ENCODE data around the gene OR51A4.
"Not testable (repeated sequence)": the region's sequence is repeated elsewhere in the genome, so short reads cannot be mapped to it uniquely, and the experiment has no call there.

OR51A4 gene, protein sequence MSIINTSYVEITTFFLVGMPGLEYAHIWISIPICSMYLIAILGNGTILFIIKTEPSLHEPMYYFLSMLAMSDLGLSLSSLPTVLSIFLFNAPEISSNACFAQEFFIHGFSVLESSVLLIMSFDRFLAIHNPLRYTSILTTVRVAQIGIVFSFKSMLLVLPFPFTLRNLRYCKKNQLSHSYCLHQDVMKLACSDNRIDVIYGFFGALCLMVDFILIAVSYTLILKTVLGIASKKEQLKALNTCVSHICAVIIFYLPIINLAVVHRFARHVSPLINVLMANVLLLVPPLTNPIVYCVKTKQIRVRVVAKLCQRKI

GRCh38 chr11:4947505-4947904 lies at the start of gene OR51A4:
TSS of gene OR51A4 (minus strand) at chr11:4947605. CDS start at chr11:4947100, 505 bp downstream.
- DNase-seq (ENCODE audit: low read depth): no peak

DNA sequence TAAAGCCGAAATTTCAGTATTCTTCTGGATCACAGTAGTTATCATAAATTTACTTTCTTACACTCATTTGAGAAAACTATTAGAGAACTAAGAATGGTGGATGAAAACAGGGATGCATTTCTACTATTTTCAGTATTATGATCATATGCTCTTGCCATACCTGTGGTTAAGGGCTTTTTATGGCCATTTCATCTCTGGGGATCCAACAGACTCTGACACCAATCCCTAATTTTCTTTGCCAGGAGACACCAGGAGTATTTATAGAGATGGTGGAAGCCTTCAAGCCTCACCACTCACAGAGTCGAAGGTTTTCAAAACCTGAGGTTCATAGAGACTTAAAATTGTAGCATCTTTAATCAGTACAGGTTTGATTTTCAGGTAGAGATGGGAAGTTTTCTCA lies 47.1 kb upstream of the OR51A4 start, which contains the start of gene OR51L1:
Gene OR51L1, plus strand, starts transcription at position 301 of the 400 bp plus-strand sequence. CDS start 4,132 bp downstream, outside the sequence.
- DNase-seq (ENCODE audit: low read depth): no peak

DNA sequence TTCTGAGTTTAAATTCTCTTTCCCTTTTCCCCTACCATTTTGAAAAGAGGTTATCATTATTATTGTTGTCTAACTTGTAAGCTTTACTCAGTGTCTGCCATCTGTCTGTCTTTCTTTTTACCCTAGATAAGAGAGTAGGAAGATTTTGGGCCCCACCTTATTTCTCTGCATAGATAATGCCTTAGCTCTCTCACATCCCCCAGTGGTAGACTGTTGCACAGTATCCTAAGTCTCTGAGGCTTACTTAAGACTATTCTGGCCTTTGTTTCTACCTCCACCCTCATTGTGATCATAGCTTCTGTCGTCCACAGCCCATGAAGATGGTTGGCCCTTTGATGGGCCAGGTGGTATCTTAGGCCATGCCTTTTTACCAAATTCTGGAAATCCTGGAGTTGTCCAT lies 43.7 kb upstream of the OR51A4 start:
- no peak for DNase-seq (ENCODE audit: low read depth)

- DNase-seq (ENCODE audit: low read depth): no peak
Observed at GRCh38 chr11:4983841-4984240, 36.4 kb upstream of the OR51A4 start.

DNA sequence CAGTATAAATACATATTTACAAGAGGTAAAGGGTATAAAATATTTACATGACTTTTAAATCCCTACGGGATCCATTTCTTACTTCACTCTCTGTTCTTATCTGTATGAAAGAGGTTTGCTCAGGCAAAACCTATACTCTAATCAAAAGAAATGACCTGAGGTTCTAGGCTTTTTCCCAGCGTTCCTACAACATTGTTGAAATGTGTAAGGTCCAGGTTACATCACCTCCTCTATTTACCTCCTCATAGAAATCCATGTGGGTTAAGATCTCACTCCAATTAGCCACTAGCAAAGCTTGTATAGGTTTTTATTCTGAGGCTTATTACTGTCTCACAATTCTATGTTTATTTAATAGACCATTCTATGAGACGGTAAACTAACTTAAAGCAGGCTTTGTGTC lies 35.3 kb upstream of the OR51A4 start:
- DNase-seq (ENCODE audit: low read depth): no peak

- DNase-seq (ENCODE audit: low read depth): no peak
Observed at GRCh38 chr11:4979036-4979435, 31.6 kb upstream of the OR51A4 start.

DNA sequence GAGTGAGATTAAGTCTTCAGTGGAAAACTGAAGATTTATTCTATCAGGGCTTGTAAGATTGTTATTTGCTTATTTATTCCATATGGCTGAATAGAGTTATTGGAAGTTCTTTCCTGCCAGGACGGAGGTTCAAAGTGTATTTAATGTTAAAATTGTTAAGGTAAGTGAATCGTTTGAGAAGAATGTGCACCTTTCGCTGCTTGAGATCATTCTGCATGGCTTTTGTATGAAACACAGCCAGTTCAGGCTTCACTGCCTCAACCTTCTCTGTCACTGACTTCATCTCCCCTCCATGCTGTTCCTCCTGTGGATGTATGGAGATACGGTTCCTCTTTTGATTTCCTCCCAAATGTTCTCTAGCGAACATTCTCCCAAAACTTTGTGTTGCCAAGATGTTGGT lies 28.0 kb upstream of the OR51A4 start:
- DNase-seq (ENCODE audit: low read depth): no peak

DNA sequence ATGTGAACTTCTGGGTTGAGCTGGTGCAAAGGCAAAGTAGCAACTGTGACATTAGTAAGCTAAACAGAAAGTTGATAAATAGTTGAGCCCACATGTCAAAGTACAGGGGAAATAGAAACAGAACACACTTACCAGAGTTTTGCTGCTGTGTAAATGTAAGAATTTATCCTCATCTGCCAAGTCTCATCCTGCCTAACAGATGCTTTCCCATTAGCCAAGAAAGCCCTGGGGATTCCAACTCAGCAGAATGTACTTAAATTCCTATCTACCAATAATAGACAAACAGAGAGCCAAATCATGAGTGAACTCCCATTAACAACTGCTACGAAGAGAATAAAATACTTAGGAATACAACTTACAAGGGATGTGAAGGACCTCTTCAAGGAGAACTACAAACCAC lies 15.4 kb upstream of the OR51A4 start:
- no peak for DNase-seq (ENCODE audit: low read depth)

- DNase-seq (ENCODE audit: low read depth): no peak
Observed at GRCh38 chr11:4960877-4961276, 13.5 kb upstream of the OR51A4 start.

DNA sequence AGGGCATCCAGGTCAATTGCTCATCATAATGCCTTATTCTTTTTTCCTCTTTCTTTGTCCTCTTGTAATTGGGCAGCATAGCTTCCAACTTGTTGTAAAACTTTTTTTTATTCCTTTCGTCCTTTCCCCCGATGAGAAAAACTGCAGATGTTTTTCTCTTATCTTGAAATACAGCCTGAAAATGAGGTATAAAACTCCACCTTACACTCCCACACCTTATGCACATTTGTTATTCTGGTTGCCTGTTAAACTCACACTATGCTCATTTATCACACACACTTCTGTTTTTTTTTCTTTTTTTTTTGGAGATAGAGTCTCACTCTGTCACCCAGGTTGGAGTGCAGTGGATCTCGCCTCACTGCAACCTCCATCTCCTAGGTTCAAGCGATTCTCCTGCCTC lies 10.0 kb upstream of the OR51A4 start:
- DNase-seq (ENCODE audit: low read depth): no peak

DNA sequence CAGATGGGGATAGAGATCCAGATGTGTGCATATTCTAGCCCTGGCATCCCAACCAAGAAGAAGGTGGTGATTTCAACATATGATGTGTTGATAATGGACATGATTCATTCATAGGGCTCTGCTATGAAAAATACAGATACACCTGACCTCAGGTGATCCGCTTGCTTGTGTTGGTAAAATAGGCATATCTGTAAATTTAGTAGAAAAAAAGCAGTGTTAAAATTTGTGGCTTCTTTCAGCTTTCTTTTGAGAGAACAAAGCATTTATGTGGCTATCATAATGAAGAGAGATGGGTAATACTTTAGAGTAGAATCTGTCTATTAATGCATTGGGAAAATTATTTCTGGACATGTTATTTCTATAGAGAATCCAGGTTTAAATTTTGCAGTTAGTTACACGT lies 8.2 kb upstream of the OR51A4 start, which contains the start of gene OR51A2:
Gene OR51A2, minus strand, starts transcription at position 101 of the 400 bp plus-strand sequence. Its CDS starts 0 bp downstream, at position 101.
- not testable (repeated sequence) for DNase-seq (ENCODE audit: low read depth)

GRCh38 chr11:4936745-4937144 lies 10.7 kb downstream of the OR51A4 start:
- DNase-seq (ENCODE audit: low read depth): no peak

GRCh38 chr11:4932751-4933150 lies 14.7 kb downstream of the OR51A4 start:
- DNase-seq (ENCODE audit: low read depth): no peak

DNA sequence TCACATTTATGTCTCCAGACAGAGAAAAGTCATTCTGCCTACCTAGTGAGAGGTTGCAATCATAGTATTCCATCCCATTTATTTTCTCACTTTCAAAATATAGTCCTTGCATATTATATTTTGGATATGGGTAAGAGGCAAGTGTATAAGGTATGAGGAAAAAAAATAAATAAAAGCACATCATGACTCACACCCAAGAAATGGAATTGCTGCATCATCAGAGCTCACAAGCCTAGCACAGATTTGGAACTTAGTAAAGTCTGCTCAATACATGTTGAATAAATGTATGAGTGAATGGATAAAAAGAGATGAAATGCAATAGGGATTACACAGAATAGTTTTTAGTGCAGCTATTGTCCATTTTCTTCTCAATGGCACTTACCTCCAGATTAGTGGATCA lies 20.8 kb downstream of the OR51A4 start:
- no peak for DNase-seq (ENCODE audit: low read depth)

- no peak for DNase-seq (ENCODE audit: low read depth)
Observed at GRCh38 chr11:4924239-4924638, 23.2 kb downstream of the OR51A4 start, which contains the start of gene OR51G1. TSS of gene OR51G1 (minus strand) at chr11:4924339. CDS start at chr11:4924339, 0 bp downstream.

DNA sequence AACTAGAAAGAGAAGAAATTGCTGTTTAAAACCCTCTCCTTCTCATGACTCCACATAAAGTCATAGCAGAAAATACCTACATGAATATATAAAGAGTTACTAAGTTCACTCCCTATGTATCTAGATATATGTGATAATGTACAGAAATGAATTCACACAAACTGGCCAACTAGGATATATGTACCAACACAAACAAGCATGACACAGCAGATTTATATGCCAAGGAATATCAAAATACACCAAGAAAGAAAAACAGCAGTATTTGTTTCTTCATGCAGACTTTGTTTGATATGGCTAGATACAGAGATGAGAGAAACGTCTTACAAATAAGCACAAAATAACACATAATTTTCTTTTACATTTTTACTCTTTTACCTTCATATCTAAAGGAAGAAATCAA lies 25.1 kb downstream of the OR51A4 start:
- no peak for DNase-seq (ENCODE audit: low read depth)

DNA sequence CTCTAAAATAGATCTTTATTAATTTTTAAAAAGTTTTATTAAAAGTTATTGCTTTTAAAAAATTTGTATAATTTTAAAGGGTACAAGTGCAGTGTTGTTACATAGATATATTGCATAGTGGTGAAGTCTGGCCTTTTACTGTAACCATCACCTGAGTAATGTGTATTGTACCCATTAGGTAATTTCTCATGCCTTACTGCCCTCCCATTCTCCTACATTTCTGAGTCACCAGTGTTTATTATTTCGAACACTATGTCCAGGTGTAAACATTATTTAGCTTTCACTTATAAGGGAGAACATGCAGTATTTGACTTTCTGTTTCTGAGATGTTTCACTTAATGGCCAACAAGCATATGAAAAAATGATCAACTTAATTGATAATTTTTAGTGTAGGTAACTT lies 25.6 kb downstream of the OR51A4 start:
- no peak for DNase-seq (ENCODE audit: low read depth)

- DNase-seq (ENCODE audit: low read depth): no peak
Observed at GRCh38 chr11:4919250-4919649, 28.2 kb downstream of the OR51A4 start, which contains the start of gene OR51G2. TSS of gene OR51G2 (minus strand) at chr11:4919350. CDS start at chr11:4915663, 3,687 bp downstream.

GRCh38 chr11:4916581-4916980 lies 30.8 kb downstream of the OR51A4 start:
- DNase-seq (ENCODE audit: low read depth): no peak

DNA sequence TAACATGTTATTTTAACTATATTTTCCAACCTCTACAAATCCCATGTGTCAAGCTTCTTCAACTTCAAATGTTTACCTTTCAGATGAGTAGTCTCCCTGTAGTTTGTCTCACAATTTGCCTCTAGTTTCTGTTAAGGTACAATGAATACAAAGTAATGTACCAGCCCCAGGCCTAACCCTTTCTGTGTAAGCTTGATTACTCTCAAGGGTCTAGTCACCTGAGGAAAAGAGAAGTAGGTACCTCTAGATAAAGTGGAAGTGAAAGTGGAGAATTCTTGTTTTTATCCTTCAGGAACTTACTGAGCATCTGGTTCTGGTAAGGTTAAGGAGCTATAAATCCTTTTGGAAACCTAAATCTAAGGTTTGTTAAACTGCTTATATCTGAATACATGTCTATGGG lies 43.9 kb downstream of the OR51A4 start, which contains the start of gene OR51A7:
Gene OR51A7, plus strand, starts transcription at position 300 of the 400 bp plus-strand sequence. CDS start 3,587 bp downstream, outside the sequence.
- no peak for DNase-seq (ENCODE audit: low read depth)
